Fibroblast of skin of right biceps (primary cell): Measurements from ENCODE around the gene RPL32.
A peak's percentile ranks its signal among the peaks of the same experiment; 100 is the strongest.
"Not testable (repeated sequence)": the region's sequence is repeated elsewhere in the genome, so short reads cannot be mapped to it uniquely, and the experiment has no call there.

Experiments
- DNase-seq: peaks from one replicate; pipeline ENCODE4 v3.0.0-alpha.2; 2013

The RPL32 gene

DNA sequence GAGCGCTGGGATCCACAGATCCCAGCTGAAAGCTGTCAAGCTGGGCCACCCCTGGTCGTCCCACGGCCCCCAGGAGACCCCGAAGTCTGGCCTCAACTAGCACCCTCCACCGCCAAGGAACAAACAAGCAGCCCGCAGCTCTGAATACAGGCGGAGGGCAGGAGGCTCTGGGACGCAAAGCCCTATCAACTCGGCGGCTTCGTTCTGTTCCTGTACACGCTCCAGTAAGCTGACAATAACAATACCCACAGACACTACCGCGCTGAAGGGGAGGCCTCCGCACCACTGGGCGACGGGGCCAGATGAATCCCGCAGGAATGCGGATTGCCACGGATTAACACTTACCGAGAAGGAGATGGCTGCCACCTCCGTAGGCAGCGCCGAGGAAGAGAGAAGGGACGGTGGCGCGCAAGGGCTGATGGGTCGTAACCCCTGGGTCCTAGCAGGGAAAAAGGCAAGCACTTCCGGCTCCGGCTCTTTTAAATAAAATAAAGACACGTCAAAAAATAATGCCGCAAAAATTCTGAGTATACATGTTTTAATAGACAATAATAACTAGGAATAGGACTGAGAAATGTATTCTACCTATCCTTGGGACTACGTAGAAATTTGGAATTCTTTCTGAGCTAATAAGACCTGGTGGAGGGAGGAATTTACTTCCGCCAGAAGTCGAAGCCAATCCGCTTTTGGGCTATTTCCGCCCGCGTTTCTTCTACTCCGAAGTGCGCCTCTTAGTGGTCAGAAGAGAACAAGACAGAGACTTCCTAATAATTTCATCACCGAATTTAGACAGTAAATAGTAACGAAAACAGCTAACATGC, at the start of gene RPL32:
Gene RPL32, minus strand, starts transcription at position 417 of the 821 bp plus-strand sequence. CDS start 1,328 bp downstream, outside the sequence.
- peak; percentile 95 for DNase-seq

GRCh38 chr3:12890610-12891390, 49.4 kb upstream of the RPL32 start:
- DNase-seq, result no peak

DNA sequence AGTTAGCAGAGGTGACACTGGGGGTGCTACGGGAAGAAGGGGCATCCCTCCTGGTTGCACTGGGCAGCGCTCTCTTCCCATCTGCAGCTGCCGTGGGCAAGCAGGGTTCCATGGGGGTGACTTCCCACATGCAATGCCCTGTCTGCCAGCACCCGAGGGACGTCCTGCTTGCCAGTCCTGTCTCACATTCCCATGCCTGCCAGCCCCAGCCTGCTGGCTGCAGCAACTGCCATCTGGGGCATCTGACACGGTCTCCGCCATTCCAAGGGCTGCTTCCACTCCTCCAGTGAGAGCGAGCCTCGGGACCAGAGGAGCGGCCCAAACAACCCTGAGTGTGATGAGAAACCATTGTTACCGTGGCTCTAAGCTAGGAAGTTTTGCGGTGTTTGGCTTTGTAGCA, 45.4 kb upstream of the RPL32 start:
- no peak for DNase-seq

GRCh38 chr3:12886106-12886679, 44.8 kb upstream of the RPL32 start:
- no peak for DNase-seq

- DNase-seq, result peak; percentile 8
These were observed 44.2 kb upstream of the RPL32 start for GRCh38 chr3:12885583-12885930.

GRCh38 chr3:12884790-12885582, 43.6 kb upstream of the RPL32 start:
- no peak for DNase-seq

DNA sequence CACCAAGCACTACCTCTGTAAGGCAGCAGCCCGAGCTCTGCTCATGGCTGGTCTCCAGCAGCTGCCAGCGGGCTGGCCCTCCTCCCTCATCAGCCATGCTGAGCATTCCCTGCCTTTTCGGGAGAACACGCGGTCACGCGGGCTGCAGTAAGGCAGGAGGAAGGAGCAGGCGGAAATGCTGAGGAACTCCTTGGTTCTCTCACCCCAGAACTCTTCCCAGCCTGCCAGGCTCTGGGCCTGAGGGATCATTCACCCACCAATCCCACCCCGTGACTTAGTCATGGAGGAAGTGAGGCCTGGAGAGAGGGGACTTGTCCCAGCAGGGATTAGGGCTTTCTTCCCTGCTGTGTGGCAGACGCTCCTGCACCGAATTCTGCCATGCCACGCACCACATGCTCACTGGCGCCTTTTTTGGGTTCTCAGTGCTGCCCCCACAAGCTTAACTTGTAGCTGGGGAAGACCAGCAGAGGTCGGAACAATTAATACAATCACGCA, 42.9 kb upstream of the RPL32 start:
- DNase-seq, result peak; percentile 33

DNA sequence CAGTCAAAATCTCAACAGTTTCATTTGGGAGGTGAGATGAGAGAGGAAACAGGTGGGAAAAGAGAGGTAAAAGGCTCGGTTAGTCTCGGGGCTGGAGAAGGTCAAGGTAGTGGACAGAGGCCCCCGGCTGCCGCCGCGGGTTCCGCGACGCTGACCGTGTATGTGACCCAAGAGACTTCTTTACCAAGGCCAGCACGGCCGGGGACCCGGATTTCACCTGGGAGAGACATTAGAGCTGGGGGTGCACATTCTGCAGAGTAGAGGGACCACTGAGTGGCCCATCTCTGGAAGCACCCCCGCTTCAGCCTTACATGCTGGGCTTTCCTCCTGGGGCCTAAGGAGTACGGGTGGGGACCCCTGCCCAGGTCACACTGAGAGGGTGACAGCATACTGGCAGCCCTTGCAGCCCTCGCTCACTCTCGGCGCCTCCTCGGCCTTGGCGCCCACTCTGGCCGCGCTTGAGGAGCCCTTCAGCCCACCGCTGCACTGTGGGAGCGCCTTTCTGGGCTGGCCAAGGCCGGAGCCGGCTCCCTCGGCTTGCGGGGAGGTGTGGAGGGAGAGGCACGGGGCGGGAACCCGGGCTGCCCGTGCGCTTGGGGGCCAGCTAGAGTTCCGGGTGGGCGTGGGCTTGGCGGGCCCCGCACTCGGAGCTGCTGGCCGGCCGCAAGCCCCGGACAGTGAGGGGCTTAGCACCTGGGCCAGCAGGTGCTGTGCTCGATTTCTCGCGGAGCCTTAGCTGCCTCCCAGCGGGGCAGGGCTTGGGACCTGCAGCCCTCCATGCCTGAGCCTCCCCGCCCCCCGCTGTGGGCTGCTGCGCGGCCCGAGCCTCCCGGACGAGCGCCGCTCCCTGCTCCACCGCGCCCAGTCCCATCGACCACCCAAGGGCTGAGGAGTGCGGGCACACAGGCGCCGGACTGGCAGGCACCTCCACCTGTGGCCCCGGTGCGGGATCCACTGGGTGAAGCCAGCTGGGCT, 41.3 kb upstream of the RPL32 start:
- DNase-seq, result no peak

DNA sequence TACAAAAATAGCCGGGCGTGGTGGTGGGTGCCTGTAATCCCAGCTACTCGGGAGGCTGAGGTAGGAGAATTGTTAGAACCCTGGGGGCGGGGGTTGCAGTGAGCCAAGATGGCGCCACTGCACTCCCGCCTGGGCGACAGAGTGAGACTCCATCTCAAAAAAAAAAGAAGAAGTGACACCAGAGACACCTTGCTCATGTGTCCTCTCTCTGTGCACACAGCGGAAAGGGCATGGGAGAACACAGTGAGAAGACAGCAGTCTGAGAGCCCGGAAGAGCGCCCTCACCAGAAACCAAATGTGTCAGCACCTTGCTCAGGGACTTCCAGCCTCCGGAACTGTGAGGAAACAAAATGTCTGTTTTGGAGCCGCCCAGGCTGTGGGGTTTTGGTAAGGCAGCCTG, 40.5 kb upstream of the RPL32 start:
- not testable (repeated sequence) for DNase-seq

- no peak for DNase-seq
These were observed 37.9 kb upstream of the RPL32 start for GRCh38 chr3:12879191-12879815.

DNA sequence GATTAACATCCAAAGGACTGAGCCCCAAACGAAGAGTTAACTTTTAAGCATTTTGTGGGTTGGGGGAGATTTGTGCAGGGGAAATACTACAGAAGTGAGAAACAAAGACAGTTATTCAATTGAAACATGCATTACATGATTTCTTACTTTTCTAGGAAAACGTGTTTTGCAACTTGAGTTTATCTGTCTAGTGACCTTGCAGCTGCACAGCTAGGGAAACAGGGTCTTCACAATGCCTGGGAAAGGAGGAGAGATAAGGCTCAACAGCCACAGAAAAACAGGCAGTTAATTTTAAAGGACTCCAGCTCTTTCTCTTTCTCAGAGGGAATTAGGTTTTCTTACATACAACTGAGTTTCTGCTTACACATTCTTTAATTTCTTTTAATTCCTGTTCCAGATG, 37.4 kb upstream of the RPL32 start:
- not testable (repeated sequence) for DNase-seq

DNA sequence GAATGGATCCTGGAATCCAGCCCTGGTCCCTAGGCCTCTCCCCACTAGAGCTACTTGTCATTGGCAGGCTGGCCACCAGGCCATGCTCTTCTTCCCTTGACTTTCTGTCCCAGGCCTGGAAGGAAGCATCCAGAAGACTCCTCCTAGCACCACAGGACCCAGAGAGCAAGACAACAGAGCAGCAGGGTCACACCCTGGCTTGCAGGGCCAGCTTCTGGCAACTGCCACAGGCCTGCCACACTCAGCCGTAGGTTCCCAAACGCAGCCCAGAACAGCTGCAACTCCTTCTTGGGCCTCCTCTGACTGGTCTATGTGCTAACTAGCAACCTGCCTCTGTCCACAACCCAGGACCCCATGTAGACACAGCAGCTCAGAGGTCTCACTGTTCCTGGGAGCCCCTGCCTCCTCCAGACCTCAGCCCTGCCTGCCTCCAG, 36.8 kb upstream of the RPL32 start:
- no peak for DNase-seq

GRCh38 chr3:12877040-12877439, 35.7 kb upstream of the RPL32 start:
- no peak for DNase-seq

DNA sequence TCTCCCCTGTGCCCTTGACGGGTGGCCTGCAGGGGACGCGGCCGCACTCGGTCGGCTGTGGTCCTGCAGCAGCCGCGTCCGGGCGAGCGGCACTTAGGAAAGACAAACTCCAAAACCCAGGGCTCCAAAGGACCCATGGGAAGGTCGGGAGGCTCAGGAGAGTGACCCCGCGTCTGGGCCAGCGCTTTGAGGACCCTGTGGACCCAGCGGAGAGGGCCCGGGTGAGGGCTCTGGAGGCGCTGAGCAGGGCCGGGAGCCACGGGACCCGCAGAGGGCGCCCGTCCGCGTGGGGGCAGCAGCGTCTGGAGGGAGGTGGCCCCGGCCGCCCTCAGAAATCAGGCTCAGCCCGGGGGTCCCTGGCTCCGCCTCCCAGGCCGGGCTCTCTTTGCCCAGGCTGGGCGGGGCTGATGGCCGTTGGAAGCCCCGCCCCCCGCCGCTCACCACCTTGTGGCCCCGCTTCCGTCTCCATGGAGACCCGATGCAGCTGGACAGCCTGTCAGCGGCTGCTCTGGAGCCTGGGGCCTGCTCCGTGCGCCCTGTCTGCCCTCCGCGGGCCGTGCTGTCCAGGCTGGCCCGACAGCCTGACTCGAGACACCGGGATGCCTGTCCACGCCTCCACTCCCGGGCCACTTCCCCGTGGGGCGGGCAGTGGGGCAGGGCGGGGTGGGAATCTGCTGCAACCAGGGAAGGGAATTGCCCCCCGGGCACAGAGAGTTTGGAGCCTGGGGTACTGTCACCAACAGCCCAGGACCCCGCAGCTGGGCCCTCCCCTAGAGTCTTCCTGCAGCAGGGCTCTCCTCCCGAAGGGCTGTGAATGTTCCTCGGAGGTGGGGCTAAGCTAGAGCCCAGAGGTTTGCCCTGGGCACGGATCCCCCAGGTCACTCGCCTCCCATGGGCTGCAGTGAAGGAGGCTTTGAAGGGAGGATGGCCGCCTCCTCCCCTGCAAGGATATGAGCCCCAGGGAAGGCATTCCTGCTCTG, 34.8 kb upstream of the RPL32 start:
- peak; percentile 26 for DNase-seq

- DNase-seq, result no peak
These were observed 30.1 kb upstream of the RPL32 start for GRCh38 chr3:12871404-12871983.

DNA sequence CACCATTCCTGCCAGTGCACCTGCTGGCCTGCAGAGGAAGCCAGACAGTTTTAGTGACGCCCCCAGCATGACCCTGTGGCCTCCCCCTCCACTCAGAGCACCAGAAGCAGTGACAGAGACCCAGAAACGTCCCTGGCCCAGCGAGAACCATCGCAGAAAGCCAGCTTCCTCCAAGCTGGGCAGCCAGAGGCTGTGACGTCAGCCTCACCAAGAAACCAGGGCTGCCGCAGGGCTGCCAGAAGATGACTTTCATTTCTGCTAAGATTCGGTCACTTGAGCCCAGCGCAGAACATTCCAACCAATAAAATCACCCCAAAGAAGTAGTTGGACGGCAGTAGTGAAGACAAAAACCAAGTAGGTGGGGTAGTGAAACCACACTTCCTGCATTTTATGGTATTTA, 29.6 kb upstream of the RPL32 start:
- peak; percentile 13 for DNase-seq

- DNase-seq, result no peak
These were observed 27.8 kb upstream of the RPL32 start for GRCh38 chr3:12869035-12869621.

DNA sequence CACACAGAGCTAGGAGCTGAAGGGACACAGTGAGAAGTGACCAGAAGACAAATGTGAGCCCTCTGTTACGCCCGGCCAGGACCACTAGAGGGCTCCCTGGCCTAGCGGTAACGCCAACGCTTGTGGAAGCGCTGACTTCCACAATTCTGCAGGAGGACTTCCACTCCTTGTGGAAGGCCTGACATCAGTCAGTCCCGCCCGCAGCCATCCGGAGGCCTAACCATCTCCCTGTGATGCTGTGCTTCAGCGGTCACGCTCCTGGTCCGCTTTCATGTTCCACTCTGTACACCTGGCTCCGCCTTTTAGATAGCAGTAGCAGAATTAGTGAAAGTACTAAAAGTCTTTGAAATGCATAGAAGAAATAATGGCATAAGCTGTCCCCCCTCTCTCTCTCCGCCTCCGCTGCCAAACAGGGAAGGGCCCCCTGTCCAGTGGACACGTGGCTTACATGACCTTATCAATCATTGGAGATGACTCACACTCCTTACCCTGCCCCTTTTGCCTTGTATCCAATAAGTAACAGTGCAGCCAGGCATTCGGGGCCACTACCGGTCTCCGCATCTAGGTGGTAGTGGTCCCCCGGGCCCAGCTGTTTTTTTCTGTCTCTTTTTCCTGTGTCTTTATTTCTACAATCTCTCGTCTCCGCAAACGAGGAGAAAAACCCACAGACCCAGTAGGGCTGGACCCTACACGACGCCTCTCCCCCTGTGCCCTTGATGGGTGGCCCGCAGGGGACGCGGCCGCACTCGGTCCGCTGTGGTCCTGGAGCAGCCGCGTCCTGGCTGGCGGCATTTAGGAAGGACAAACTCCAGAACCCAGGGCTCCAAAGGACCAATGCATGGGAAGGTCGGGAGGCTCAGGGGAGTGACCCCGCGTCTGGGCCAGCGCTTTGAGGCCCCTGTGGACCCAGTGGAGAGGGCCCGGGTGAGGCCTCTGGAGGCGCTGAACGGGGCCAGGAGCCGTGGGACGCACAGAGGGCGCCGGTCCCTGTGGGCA, 27.0 kb upstream of the RPL32 start:
- peak; percentile 81 for DNase-seq
